Fibroblast of lung (primary cell): ENCODE data around the gene EFNA2.
"Not testable (repeated sequence)": the region's sequence is repeated elsewhere in the genome, so short reads cannot be mapped to it uniquely, and the experiment has no call there.

ENCODE experiments used
- CTCF ChIP-seq, 2 donors: IDR thresholded peaks in 1 of 2; conservative IDR thresholded peaks in 1 of 2; 1 replicate in 1 of 2; 2 replicates in 1 of 2; pipeline ENCODE4 v1.5.1; 2011 to 2012; ENCODE audit warnings: low read length in 2 of 2, control low read depth in 1 of 2, inconsistent platforms in 1 of 2, low read depth in 1 of 2, mild to moderate bottlenecking in 1 of 2
- EZH2 ChIP-seq: IDR thresholded peaks from 2 replicates; pipeline ENCODE4 v1.5.1; 2012; ENCODE audit warnings: low read length, control low read depth, mild to moderate bottlenecking; ENCODE audit errors: missing control alignments

GRCh38 chr19:1332208-1332607 is 46.5 kb downstream of the EFNA2 start:
- not testable (repeated sequence) for TF ChIP-seq CTCF (conservative IDR thresholded peaks at IDR 0.05 in 1 of 2, IDR thresholded peaks at IDR 0.05 in 1 of 2; ENCODE audit: low read depth in 1 of 2, low read length in 2 of 2); EZH2
